Measurements from ENCODE around the gene KAZALD1.

The KAZALD1 gene

DNA sequence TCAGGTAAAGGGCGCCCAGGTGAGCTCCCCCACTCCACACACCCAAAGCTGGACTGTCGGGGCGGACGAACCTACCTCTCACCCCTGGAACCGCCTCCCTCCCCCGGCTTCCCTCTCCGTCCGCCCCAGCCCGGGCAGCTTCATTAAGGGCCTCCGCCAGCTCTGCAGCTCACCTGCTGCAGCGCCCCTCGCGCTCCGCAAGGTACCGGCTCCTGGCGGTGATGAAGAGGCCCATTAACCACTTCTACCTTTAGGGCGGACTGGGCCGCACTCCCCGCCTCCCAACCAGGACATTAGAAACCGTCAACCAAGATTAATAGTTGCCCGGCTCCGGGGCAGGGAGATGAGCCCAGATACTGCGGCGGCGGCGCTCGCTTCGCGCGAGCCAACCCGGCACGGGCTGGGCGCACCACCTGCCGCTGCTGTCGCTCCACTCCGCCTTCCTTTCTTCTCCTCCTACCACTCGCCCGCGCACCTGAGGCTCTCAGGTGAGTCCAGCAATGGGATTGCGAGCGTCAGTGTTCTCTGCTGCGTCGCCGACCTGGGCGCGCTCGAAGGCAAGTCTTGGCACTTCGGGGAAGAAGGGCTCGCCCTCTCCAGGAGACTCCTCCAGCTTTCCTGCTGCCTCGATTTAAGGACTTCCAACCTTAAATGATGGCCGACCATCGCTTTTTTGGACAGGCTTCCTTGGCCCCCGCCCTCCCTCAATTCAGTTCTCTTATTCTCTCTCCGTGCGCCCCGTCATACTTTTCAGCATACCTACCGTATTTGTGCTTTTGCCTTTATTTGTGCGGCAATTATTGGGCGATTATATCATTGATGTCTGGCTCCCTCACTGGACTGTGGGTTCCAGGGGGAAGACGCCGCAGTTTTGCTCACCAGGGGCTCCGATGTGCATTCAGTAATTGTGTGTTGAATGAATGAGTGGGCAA is 13.6 kb upstream of the KAZALD1 start:
- DNase-seq (ENCODE audit: low read depth in 3 of 3) = no peak

DNA sequence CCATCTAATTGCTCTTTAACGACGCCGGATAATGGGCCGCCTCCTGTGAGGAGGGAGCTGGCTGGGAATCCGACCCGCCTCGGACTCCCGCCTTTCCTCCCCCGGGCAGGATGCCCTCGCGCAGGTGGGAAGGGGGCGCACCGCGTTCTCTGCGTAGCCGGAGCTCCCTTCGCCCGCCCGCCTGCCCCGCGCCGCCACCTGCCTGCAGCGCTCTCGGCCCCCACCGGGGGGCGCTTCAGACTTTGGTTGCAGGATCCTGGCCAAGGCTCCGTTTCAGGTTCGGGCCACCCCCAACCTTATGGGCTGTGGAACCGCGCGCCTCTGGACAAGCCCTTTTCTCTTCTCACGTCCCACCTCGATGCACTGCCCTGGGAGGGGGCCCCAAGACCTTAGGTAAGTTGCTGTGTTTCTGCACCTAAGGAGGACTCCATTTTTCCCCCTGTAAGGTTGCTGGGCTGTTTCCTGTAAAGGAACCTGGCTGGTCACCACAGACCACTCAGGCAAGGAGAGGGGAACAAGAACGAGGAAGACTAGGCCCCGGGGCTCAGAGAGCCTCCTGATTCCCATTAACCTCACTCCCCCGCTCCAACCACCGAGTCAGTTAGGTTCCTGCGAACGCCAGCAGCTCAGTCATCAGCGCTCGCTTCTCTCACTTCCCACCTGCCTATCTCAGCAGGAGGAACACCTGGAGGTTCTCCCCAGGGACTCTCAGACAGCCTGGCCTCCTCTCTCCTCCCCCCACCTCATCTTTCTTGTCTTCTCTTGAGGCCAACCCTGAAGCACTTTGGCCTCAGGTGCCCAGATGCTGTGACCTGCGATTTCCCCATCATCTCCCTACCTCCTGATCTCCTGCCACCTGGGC is 11.3 kb upstream of the KAZALD1 start:
- DNase-seq (ENCODE audit: low read depth in 3 of 3) = peak in 2 of 3 experiments; percentile 64

DNA sequence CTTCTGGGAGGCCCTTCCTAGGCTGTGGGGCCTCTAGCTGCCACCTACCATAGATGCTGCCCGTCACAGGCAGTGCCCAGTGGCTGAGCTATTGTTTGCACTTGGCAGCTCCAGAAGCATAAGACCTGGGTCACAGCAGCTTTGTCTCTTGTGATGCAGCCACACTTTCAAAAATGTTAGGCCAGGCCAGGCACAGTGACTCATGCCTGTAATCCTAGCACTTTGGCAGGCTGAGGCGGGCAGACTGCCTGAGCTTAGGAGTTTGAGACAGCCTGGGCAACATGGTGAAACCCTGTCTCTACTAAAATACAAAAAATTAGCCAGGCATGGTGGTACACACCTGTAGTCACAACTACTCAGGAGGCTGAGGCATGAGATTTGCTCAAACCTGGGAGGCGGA is 9.5 kb upstream of the KAZALD1 start:
- DNase-seq (ENCODE audit: low read depth in 3 of 3) = no peak

- DNase-seq (ENCODE audit: low read depth in 3 of 3) = no peak
These were observed 8.3 kb upstream of the KAZALD1 start for GRCh38 chr10:101053516-101053915.

DNA sequence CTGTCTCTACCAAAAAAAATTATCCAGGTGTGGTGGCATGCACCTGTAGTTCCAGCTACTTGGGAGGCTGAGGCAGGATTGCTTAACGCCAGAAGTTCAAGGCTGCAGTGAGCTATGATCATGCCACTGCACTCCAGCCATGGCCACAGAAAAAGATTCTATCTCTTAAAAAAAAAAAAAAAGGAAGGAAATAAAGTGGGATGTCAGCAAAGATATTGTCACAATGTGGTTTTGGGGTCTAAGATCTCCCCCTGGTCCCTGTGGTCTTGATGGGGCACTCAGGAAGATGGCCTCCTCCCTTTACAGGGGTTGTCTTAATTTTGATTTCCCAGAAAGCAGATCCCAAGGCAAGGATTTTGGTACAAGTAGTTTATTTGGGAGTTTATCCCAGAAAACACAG is 7.4 kb upstream of the KAZALD1 start:
- DNase-seq (ENCODE audit: low read depth in 3 of 3) = no peak

DNA sequence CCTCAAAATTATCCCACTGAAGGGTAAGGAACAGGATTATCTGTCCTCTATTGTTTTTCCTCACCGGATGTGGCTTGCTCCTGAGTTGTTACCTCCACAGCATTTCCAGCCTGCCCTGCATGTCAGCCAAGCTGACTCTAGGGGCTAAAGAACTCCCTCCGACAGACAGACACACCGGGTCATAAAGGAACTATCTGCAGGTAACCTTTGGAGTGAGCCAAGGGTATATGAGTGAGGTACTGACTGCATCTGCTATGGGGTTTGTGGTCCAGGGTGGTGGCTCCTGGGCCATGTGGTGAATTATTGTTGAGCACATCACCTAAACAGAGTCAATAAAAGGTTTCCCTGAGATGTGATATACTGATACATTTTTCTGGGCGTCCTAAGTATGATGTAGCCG is 6.9 kb upstream of the KAZALD1 start:
- DNase-seq (ENCODE audit: low read depth in 3 of 3) = no peak

DNA sequence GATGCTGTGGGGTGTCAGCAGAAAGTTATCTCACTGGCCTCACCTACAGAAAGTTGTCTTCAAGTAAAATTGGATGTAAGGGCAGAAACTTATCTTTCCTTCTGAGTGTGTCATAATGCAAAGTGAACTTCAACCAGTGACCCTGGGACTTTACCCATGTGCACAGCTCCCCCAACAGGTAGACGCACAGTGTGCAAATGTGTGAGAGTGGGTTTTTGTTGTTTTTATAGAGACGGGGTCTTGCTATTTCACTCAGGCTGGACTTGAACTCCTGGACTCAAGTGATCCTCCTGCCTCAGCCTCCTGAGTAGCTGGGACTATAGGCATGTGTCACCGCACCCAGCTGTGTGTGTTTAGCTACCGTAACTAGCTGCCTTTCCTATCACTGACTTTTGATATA is 6.4 kb upstream of the KAZALD1 start:
- no peak for DNase-seq (ENCODE audit: low read depth in 3 of 3)

DNA sequence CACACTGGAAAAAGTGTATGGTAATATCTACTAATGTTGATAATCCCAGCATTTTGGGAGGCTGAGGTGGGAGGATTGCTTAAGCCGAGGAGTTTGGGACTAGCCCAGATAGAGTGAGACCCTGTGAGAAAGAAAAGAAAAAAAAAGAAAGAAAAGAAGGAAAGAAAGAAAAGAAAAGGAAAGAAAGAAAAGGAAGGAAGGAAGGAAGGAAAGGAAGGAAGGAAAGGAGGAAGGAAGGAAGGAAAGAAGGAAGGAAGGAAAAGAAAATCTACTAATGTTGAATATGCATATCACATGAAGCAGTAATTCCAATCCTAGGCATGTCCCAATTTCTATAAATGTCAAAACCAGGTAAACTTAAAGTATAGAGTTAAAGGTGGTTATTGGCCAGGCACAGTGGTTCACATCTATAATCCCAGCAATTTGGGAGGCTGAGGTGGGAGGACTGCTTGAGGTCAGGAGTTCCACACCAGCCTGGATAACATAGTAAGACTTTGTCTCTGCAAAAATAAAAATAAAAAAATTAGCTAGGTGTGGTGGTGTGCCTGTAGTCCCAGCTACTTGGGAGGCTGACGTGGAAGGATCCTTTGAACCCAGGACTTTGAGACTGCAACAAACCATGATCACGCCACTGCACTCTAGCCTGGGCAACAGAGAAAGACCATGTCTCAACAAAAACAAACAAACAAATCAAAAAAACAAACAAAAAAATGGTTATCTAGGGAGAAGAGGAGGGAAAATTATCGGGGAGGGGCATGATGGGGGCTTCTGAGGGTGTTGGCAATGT is 5.2 kb upstream of the KAZALD1 start:
- no peak for DNase-seq (ENCODE audit: low read depth in 3 of 3)

GRCh38 chr10:101060036-101060950 is 1.5 kb upstream of the KAZALD1 start:
- peak; percentile 81 to 92 (median 84) for DNase-seq (ENCODE audit: low read depth in 3 of 3)

- peak in 1 of 3 experiments; percentile 84 for DNase-seq (ENCODE audit: low read depth in 3 of 3)
These were observed 702 bp upstream of the KAZALD1 start for GRCh38 chr10:101060951-101061623.

DNA sequence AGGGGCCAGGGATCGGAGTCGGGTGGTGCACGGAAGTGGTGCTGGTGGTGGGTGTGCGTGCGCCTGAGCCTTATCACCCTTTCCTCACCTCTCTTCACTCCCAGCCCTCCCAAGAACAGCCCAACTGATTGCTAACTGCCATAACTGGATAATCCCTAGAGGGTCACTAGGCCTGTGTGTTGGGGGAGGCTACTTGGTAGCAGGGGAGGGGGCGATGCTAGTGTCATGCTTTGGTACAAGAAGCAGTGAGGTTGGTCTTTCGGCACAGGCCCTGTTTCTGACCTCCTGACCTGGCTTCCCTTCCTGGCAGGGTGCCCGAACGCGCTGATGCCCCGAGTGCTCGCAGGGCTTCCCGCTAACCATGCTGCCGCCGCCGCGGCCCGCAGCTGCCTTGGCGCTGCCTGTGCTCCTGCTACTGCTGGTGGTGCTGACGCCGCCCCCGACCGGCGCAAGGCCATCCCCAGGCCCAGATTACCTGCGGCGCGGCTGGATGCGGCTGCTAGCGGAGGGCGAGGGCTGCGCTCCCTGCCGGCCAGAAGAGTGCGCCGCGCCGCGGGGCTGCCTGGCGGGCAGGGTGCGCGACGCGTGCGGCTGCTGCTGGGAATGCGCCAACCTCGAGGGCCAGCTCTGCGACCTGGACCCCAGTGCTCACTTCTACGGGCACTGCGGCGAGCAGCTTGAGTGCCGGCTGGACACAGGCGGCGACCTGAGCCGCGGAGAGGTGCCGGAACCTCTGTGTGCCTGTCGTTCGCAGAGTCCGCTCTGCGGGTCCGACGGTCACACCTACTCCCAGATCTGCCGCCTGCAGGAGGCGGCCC is 652 bp downstream of the KAZALD1 start:
- DNase-seq (ENCODE audit: low read depth in 3 of 3) = peak in 1 of 3 experiments; percentile 49

DNA sequence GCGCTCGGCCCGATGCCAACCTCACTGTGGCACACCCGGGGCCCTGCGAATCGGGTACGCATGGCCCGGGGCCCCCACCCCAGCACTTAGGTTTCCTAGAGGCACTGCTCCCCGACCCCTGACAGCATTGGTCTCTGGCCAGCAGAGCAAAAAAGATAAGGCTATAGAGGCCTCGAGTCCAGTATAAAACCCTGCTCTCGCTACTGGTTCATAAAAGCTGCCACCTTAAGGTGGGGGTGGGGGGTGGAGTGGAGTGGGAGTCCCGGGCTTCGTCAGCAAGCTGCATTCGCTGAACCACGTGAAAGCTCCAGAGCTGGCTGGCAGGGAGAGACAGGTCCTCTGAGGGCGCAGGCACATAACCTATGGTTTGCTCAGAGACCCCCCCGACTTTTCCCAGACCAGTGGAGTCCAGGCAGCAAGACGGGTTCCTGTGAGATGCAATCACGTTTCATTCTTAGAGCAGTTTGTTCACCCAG is 1.3 kb downstream of the KAZALD1 start:
- DNase-seq (ENCODE audit: low read depth in 3 of 3) = no peak

DNA sequence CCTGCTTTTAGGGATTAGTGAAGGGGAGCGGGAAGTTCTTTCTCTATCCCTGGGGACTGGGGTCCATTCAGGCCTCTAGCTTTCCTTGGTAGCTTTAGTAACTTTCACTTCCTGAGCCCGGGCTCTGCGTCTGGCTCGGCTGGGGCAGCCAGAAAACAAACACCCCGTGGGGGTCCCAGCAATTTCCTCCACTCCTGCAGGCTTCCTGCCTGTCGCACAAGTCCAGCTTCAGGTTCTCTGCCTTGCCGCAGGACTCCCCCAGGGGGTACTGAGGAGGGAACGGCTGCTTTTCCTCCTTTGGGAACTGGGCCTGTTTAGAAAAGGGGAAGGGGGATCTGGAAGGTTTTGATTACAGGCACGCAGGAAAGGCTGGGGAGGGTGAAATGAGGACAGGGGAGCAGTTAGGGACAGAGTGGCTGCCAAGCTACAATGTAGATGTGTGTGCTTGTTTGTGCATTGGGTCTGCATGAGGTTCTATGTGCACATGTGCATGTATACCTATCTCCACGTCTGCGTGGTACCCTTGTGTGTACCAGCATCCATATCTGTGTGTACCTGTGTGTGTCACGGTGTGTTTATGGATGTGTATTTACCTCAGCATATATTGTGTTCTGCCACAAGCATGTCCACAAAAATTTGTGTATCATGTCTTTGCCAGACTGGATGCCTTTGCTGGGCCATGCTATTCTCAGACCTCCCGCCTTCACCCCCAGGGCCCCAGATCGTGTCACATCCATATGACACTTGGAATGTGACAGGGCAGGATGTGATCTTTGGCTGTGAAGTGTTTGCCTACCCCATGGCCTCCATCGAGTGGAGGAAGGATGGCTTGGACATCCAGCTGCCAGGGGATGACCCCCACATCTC is 2.0 kb downstream of the KAZALD1 start:
- no peak for DNase-seq (ENCODE audit: low read depth in 3 of 3)

GRCh38 chr10:101064415-101065030 is 2.7 kb downstream of the KAZALD1 start:
- DNase-seq (ENCODE audit: low read depth in 3 of 3) = no peak

DNA sequence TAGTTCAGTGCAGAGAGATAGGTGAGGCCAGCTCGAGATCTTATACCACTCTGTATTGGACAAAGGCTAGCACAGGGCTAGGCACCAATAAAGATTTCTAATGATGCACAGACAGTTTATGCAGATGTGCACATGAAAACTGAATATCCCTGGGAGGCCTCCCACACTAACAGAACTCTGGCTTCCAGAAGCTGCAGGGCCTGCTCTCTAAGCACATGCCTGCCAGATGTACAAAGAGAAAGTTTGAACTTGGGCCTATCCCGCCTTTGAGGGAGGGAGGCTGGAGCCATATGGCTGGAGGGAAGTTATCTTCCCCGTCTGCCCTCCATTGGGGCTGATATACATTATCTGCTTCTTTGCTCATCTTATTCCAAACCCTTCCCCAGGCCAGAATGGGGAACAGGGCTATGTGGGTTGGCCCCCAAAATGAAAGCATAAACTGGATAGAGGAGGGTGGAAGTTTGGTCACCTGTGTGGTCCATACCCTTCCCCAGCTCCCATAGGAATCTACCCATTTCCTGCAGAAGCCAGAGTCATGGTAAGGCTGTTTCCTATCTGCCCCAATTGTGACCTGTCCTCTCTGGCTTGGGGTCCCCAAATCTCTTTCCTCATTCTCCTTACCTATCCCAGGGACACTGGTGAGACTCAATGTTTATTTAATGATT is 3.8 kb downstream of the KAZALD1 start:
- no peak for DNase-seq (ENCODE audit: low read depth in 3 of 3)

DNA sequence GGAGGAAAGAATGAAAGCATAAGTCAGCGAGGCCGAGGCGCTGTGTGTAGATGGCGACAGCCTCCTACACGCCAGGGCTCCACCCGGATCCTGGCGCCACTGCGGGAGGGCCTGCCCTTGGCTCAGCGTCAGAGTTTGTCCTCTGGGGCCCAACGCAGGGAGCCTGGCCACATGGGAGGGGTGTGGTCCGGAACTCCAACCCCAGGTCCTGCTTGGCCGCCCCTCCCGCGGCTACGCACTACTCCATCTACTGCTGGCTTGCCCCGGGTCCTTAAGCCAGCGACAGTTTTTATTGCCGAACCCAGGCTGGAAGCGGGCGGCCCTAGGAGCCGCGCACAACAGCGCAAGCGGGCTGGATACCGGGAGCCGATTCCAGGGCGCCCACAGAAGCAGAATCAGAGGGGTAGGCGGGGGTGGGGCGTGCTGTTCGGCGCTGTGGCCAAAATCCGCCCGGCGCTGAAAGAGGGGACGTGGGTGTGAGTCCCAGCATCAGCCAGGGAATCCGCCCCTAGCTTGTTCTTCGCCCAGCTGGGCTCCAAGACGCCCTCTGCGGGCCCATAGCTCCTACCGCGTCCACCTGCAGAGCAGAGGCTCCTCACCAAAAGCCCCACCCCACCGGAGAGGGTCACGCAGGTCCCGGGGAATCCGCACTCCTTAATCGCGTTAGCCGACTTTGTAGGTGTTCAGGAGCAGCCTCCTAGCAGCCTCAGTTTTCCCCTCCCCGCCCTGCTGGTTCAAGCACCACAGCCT is 4.5 kb downstream of the KAZALD1 start:
- no peak for DNase-seq (ENCODE audit: low read depth in 3 of 3)

Measured in stimulated activated CD4-positive, alpha-beta T cell treated with anti-CD3 and anti-CD28 coated beads, TNF-alpha, amount 100 ng/mL, for 4 hours (primary cell).